ENCODE results near the gene CSTF3. TPM values are rescaled to one million over a fixed set of nuclear protein-coding genes. Genes with fewer than 3 reads are reported as not detected.
A peak's percentile ranks its signal among the peaks of the same experiment; 100 is the strongest.

The CSTF3 gene
- total and polyA plus RNA-seq, 9 of the 15 experiments (the other 6 are each of a cell fraction or from before 2014, with no cell fraction given) = 37.0 to 111 (median 61.0) TPM

GRCh38 chr11:33161120-33162005 is at the start of gene CSTF3 (continued):
- TF ChIP-seq ARID4B (CRISPR knock-in tag; IDR thresholded peaks at IDR 0.05) (peak; percentile 94), E2F1 (CRISPR knock-in tag; IDR thresholded peaks at IDR 0.05) (peak; percentile 100), MAFK (IDR thresholded peaks at IDR 0.05; ENCODE audit: low read length) (peak; percentile 3; the same call in 1 of the 2 replicates), SOX6 (IDR thresholded peaks at IDR 0.05) (peak; percentile 80), ZMIZ1 (IDR thresholded peaks at IDR 0.05; ENCODE audit: low read depth in 2 of 2, low read length in 2 of 2) (no peak), PHB (CRISPR knock-in tag; IDR thresholded peaks at IDR 0.05) (no peak), ZBED1 (IDR thresholded peaks at IDR 0.05) (no peak; the same call in 1 of the 2 replicates), MNT (conservative IDR thresholded peaks at IDR 0.05) (peak; percentile 89 to 95), FOXP4 (CRISPR knock-in tag; IDR thresholded peaks at IDR 0.05; ENCODE audit: borderline replicate concordance) (peak; percentile 80; the same call in 1 of the 2 replicates), PHF20 (IDR thresholded peaks at IDR 0.05; ENCODE audit: partially characterized antibody) (peak; percentile 77), ZBTB9 (CRISPR knock-in tag; IDR thresholded peaks at IDR 0.05) (no peak)
